GM12892 (cell line): ENCODE data around the gene ROBO4.

ENCODE experiments used
- POLR2A ChIP-seq: IDR thresholded peaks from 2 replicates; pipeline ENCODE4 v1.6.1; 2011; ENCODE audit warnings: low read depth, low read length, control low read depth
- POLR2AphosphoS5 ChIP-seq: IDR thresholded peaks from 2 replicates; pipeline ENCODE4 v1.6.1; 2011; ENCODE audit warnings: low read depth, low read length, control low read depth
- TAF1 ChIP-seq: IDR thresholded peaks from 2 replicates; pipeline ENCODE4 v1.6.1; 2011; ENCODE audit warnings: low read depth, mild to moderate bottlenecking, control low read depth, low read length, borderline replicate concordance

DNA sequence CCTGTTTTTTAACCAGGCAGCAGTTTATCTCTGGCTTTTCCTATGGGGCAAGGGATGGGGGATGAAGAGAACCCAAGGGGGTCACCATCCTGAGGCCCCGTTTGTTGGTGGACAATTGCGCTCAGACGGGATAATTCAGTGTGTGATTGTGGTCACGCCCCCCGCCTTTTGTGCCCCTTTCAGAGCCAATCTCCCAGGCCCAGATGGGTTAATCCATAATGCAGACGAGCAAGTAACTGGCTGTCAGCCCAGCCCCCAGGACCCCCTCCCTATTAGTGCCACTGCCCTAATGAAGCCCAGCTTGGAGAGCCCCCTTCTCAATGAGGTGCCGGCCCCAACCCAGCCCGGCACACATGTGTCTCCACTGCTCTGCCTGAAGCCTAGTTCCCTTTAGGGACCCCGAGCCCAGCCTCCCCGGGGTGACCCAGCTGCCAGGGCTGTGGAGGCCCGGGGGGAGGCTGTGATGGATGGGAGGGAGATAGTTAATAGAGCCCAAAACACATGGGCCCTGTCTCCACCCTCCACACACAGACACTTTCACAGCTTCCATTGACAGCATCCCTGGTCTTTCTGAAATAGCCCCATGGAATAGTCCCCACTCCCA, 51.5 kb downstream of the ROBO4 start:
- TF ChIP-seq POLR2A (no peak), POLR2AphosphoS5 (no peak), TAF1 (no peak)
